SIG-M5 treated with dmso at 0.1 percent for 504 hours (cell line): ENCODE measurements around the gene DEPDC7.
"Not testable (repeated sequence)": the region's sequence is repeated elsewhere in the genome, so short reads cannot be mapped to it uniquely, and the experiment has no call there.

Source experiments
- DNase-seq: peaks from one replicate; lab custom pipeline; 2025; ENCODE audit not compliant: unreplicated experiment; lab: John Stamatoyannopoulos, UW

The DEPDC7 gene

DNA sequence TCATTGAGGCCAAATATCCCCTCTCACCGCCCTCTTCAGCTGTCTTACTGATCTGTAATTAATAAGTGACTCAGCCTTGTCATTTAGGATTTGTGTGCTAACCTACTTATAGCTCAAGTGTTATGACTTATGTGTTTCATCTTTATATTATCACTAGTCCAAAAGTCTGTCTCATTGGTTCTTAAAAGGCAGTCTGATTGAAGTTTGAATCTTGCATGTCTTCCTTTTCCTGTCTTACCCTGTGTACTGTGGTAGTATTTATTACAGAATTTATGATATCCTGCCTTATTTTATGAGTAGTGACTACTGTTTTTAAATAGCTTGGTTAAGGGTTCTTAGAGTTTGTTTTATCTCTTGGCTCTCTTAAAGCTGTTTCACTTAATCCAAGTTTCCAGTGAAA lies 6.3 kb downstream of the DEPDC7 start:
- DNase-seq = no peak

DNA sequence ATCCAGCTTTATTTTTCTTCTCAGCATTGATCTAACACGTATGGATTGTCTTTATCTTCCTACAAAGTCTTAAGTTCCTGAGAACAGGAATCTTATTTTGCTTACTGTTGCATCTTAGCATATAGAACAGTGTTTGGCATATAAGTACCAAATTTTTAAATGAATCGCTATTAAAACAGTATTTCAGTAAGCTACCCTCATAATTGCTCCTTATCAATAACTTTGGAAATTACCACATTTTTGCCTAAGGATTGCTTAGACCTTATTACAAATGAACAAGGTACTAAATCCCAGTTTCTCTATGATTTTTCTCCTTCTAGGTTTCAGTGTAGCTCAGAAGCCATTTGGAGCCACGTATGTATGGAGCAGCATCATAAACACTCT lies 9.7 kb downstream of the DEPDC7 start:
- no peak for DNase-seq

DNA sequence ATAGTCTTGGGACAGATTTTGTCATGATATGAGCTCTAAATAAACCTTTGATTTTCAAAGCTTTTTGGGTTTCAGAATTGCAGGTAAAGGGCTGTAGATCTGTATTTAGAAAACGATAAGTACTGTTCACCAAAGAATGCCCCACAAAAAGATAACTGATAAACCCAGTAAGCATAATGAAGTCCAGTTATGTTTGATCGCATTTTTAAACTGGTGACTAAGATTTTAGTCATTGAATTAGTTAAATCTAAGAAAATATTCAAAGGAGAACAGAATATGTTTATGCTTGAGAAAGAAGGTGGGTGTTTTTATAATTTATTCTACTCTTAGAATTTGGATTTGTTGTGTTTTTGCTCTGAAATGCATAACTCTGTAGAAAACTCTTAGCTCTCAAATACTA lies 11.6 kb downstream of the DEPDC7 start:
- no peak for DNase-seq

DNA sequence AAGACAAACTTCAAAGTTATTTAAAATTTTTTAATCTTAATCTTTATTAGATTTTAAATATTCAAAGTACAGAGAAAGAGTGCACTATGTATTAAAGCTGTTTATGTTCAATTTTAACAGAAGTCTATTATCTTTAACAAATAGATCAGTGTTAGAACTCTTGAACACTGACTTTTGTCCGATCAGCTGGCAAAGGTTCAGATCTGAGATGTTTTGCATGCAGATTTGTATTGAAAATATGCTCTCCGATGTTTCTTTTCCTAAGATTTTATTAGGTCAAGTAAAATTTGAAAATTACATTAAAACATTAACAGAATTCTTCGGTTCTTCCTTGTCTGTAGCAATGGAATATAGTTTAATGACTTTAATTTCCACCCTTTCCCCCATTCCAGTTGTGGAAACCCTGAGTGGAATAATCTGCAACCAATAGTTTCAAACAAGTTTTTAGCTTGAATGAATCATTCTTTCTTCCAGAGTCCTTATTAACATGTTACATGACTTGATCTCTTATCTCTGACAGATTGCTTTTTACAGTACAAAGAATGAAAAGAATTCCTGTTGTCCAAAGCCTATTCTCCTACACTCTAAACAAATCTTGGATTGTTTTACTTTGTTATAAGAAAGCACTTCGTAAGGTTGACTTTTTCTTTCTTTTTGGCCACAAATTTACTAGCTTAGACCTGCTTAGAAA lies 12.3 kb downstream of the DEPDC7 start:
- DNase-seq = no peak

DNA sequence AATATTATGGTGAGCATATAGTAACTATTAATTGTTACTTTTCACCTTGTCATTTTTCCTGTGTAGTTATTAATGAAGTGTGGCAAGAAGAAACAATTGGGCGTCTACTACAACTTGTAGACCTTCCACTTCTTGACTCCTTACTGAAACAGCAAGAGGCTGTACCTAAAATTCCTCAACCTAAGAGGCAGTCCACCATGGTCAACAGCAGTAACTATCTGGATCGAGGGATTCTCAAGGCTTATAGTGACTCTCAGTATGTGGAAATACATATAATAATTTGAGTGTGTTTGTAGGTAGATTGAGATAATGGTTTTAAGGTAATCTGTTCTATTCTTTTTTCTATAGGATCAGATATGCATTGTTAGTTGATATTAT lies 12.8 kb downstream of the DEPDC7 start:
- DNase-seq = no peak

DNA sequence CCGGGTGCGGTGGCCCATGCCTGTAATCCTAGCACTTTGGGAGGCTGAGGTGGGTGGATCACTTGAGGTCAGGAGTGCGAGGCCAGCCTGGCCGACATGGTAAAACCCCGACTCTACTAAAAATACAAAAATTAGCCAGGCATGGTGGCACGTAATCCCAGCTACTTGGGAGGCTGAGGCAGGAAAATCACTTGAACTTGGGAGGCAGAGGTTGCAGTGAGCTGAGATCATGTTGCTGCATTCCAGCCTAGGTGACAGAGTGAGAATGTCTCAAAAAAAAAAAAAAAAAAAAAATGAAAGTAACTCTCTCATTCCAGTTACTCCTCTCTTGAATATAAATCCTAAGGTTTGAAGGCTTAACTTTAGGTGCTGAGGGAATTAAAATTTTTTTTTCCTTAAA lies 13.5 kb downstream of the DEPDC7 start:
- not testable (repeated sequence) for DNase-seq

DNA sequence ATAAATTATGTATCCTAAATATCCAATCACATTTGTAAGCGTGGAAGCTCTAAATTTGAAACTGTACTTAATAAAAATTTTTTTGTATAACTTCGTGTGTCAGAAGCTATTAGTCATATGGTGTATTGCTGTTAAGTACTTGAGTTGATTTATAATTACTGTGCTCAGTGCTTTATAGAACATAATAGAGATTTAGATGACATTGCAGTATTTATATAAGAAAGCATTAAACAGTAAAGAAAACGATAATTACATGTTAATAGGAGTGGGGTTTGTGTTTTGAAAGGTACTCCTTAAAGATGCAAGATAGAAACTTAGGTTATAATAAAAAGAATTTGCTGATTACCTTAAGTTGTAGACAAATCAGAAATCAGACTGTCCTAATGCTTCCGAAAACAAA lies 17.8 kb downstream of the DEPDC7 start:
- no peak for DNase-seq

DNA sequence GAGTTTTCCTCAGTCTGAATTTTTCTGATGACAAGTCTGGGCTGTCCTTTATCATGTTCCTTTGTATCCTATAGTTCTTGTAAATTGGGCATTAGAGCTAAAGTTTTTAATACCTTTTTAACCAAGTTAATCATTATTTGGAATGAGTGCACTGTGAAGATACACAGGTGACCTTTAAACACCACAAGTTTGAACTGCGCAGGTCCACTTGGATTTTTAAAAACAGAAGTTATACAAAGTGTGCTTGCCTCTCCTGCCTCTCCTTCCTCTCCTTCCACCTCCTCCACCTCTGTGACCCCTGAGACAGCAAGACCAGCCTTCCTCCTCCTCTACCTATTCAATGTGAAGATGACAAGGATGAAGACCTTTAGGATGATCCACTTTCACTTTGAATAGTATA lies 19.3 kb downstream of the DEPDC7 start:
- no peak for DNase-seq

DNA sequence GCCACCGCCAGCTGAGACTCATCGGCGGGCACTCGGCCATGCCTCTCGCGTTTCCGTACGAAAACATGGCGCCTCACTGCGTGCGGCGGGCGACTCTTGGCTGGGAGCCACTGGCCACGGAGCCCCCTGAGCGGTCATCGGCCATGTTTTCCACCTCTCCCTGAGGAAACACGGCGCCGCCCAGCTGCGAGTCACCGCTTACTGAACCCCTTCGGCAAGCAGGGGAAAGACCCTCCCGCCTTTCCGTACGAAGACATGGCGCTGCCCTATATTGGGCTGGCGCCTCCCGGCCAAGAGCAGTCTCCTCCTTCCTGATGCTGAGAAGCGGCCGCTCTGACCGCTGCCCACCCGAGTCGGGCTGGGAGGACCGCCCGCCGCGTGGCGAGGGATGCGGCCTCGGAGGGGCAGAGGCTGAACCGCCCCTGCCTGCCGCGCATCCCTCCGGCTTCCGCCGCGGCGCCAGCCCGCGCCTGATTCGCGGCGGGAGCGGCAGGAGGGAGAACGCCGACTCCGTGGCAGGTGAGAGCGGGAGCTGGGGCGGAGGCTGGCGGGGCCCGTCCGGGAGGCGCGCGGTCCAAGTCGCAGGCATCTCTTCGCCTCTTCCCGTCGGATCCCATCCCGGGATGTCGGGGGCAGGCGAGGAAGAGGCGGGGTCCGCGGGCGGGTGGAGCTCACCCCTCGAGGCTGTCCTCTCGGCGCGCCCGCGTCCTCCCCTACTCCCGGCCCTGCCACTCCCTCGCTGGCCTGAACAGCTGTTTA lies 23.8 kb downstream of the DEPDC7 start, which contains the start of gene TCP11L1:
TCP11L1 (plus strand) TSS at position 299 of the 759 bp plus-strand sequence. CDS start 4,202 bp downstream, outside the sequence.
- DNase-seq = peak; percentile 82

DNA sequence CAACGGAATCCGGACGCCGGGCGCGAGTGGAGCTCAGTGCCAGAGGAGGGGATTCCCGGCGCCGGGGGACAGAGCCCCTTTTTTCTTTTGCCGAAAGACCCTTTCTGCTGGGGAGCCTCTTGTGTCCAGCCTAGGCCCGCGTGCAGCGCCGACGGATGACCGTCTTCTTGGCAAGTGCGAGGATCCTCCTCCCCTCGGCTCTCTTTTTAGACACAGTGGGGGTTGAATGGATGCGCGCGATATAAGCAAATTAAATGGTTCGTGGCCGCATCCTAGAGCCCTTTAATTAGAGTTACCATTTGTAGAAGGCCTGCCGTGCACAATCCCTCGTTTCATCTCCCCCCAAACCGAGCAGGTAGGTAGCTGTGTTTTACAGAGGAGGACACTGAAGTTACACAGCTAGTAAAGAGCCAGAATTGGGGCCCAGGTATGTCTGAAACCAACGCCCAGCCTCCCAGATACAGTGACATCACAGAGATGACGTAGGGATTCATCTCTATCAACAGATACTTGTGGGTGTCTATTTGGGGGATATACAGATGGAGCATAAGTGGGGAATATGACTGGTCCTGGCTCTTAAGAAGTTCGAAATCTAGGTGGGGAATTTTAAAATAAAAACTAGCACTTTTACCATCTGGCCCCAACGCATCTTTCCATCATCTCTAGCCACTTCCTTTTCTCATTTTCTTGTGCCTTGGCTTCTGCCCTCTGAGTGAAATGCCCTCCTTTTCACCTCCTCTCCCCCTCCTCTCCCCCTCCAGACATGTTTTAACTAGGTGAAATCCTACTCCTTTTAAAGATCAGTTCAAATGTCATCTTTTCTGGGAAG lies 24.6 kb downstream of the DEPDC7 start:
- peak; percentile 27 for DNase-seq

DNA sequence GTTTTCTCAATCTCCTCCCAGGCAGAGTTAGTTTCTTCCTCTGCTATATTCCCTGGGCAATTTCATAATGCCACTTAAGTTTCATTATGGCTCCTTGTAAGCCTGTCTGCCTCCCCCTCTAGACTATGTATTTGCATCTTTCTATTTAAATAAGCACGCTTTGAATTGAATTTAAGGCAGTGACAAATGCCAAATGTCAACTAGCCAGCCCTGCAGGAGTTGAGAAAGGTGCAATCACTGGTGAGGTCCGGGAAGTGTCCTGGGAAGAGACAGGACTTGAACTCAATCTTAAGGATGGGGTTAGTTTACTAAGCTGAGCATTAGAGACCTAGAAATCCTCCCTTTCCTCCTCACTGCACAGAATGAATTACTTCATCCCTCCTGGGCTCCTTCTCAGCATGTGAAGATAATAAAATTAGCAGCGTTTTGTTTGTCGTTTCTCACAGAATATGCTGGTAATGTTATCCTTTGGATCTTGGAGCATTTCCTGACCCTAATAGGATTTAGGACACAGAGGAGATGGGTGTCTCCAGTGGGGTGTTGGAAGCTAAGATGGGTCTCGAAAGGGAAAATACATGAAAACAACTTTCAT lies 25.3 kb downstream of the DEPDC7 start:
- DNase-seq = no peak

DNA sequence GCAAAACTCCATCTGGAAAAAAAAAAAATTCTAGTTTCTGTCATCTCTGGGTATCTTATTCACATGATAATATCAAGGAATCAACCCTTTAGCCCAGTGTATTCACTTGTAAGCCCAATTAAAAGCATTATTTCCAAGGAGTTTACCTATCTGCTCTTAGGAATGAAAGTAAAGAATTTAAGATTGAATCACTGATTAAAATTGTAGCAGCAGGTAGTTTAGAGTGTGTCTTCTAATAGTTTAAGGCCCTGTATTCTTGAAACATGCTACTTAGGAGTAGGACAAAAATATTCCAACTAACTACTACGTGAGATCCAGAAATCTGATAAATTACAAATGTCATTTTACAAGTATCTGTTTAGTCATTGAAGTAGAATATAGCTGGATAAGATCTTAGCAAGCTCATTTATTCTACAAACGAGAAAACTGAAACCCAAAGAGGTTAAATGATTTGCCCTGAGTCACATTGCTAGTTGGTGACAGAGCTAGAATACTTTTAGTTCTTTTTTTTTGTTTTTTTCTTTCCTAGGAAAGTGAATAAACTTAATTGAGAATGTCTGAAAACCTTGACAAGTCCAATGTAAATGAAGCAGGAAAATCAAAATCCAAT lies 27.6 kb downstream of the DEPDC7 start:
- no peak for DNase-seq

DNA sequence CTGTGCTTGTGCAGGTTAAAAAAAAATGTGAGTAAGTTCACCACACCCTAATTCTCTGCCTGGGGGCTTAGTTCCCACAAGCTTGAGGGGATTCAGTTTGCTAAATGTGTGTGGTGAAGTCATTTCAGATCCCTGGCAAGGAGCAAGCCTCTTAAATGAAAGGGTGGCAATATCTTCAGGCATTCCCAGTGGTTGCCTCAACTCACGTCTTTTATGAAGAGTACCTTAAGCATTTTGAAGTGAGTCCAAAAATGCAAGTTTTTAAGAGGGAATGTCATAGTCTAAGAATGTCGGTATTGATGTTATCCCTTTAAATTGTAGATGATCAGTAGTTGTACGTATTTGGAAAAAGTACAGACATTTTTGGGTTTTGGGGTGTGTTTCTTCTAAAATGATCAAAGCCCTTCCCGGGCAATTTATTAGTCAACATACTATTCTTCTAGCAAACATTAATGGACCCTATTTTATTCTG lies 28.6 kb downstream of the DEPDC7 start:
- no peak for DNase-seq

DNA sequence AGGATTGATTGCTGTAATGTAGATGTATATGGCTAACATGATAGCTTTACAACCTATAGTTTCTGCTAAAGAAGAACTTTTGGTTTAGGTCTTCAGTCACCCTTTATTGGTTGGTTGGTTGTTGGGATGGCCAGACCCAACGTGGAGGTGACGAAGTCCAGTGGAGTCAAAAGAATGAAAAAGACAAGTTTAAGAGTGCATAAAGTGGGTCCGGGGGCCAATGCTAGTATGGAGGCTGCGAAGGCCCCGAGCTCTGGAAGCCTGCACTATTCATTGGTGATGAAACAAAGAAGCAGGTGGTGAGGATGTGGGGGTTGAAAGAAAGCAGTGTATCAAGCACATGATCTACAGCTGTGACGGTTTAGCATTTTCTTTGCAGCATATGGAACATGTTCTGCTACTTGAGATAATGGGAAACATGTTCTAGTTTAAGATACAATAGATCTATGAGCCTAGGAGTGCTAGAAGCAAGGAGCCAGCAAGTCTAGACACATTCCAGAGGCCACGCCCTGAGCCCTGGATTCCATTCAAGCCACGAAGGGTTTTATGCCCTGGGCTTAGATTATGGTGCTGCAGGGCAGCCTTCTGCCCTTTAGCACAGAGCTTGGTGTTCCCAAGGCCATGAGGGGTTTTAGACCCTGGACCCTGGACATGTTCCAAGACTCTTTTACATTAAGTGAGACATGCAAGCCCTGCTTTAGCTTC lies 30.0 kb downstream of the DEPDC7 start:
- DNase-seq = no peak

DNA sequence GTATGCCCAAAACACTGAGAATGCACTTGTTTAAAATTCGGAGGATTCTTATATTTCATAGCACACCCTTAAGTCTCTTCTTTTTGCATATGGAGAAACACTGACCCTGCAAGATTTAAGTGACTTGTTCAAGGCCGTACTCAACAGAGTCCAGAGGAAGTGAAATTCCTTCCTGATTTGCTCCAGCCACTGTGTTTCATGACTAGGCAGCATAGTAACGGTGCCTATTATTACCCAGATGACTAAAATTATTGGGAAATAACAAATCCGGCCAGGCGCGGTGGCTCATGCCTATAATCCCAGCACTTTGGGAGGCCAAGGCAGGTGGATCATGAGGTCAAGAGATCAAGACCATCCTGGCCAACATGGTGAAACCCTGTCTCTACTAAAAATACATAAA lies 33.0 kb downstream of the DEPDC7 start:
- DNase-seq = peak; percentile 66

DNA sequence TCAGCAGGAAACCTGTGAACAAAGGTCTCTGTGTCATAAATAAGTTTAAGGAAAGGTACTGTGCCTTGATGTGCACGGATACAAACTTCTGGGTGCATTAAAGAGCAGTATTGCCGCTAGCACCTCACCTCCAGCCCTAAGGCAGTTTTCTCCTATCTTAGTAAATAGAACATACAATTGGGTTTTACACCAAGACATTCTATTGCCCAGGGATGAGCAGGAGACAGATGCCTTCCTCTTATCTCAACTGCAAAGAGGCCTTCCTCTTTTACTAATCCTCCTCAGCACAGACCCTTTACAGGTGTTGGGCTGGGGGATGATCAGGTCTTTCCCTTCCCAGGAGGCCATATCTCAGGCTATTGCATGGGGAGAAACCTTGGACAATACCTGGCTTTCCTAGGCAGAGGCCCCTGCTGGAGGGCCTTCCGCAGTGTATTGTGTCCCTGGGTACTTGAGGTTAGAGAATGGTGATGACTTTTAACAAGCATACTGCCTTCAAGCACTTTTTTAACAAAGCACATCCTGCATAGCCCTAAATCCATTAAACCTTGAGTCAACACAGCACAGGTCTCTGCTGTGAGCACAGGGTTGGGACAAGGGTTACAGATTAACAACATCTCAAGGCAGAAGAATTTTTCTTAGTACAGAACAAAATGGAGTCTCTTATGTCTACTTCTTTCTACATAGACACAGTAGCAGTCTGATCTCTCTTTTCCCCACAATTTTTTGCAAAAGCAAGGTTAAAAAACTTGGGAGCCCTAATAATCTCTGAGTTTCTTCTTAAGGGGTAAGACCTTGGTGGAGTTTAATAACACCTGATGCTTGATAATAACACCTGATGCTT lies 34.1 kb downstream of the DEPDC7 start:
- DNase-seq = not testable (repeated sequence)

DNA sequence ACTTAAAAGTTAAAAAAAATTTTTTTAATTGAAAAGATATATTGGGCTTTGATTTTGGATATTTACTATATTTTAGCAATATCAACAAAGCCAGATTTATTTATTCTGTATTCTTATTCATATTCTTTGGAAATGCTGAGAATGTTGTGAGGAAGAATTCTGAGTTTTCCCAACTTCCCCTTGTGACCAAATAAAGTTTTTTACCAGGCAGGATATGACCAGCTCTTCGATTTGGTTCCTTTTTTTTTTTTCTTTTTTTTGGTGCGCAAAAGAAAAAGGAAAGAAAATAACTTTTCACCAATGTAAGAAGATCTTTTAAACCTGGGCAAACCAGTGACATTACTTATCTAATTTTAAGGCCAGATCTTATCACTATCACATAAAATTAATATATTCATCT lies 36.6 kb downstream of the DEPDC7 start:
- DNase-seq = peak; percentile 7

DNA sequence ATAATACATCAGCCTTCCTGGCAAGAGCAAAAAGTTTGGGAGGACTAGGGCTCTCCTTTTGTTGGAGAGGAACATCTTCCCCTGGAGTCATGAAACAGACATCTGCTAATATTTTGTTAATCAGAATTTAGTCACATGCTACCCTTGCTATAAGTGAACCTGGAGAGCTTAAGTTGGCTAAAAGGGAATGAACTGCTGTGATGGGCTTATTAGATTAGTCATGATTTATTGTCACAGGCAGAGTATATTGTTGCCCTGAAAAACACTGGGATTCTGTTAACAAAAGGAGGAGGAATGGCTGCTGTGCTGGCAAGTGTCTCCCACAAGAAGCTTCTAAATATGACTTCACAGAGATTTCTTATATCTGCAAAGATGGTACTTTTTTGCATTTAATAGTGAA lies 39.7 kb downstream of the DEPDC7 start:
- no peak for DNase-seq

DNA sequence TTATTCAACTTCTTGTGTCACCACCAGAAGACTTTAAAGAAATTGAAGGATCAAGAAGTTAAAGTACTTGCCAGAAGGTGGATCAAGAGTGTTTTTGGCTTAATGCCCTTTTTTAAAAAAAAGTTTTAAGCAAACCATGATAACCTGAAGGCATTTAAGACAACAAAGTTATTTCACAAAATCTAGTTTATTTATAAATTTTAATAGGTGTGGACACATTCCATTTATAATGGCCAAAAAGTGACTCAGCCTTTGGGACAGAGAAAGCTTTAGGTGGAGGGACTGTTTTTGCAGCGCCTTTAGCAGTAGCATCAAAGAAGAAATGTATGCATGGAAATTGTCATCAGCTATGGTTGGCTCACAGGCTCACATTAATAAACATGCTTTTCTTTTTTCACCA lies 41.6 kb downstream of the DEPDC7 start:
- DNase-seq = no peak
